Mammary epithelial cell (primary cell): Measurements from ENCODE around the gene DGKG.

Source experiments
- EZH2 ChIP-seq: IDR thresholded peaks from 2 replicates; pipeline ENCODE4 v1.6.1; 2012; ENCODE audit warnings: low read length, inconsistent platforms, borderline replicate concordance
- TF ChIP-seq, protein P1 (sequence below), 2 donors: IDR thresholded peaks in 1 of 2; conservative IDR thresholded peaks in 1 of 2; 2 replicates each; pipeline ENCODE4 v1.5.1; 2011 to 2012; ENCODE audit warnings: inconsistent platforms in 2 of 2, low read length in 2 of 2, mild to moderate bottlenecking in 2 of 2, control low read depth in 1 of 2, low read depth in 1 of 2; ENCODE audit not compliant: insufficient read depth in 1 of 2; ENCODE audit errors: extremely low read depth in 1 of 2

DNA sequence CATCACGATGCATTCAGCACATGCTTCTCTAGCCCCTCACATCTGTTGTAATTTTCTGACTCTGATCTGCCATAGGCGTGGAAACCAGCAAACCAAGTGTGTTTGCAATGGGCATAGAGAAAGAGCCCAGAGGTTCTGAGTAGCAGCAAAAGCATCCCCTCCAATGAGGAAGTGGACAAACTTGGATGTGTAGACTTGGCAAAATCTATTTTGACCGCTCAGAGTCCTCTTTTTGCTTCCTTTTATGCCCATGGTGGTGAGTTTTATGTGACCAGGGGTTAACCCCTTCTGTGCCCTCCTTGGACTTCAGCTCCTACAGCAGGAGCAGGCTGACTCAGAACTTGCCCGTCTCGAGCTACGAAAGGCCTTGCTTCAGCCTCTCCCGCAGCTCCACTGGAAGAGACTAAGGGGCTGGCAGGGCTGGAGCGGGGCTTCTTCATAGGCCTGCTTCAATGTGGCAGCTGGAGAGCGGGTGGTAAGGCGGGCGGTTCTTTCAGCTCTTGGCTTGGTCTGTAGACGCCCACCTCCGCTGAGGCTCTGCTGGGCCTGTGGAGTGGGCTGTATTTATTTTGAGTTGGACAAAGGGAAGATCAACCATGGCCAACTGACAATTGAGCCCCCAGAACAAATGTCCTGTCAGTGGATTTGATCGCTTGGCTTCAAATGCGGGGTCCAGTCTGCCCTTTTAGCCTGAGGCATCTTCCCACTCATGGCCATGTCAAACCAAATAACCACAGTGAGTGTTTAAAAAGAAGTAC is 246.6 kb downstream of the DGKG start:
- TF ChIP-seq, protein P1, sequence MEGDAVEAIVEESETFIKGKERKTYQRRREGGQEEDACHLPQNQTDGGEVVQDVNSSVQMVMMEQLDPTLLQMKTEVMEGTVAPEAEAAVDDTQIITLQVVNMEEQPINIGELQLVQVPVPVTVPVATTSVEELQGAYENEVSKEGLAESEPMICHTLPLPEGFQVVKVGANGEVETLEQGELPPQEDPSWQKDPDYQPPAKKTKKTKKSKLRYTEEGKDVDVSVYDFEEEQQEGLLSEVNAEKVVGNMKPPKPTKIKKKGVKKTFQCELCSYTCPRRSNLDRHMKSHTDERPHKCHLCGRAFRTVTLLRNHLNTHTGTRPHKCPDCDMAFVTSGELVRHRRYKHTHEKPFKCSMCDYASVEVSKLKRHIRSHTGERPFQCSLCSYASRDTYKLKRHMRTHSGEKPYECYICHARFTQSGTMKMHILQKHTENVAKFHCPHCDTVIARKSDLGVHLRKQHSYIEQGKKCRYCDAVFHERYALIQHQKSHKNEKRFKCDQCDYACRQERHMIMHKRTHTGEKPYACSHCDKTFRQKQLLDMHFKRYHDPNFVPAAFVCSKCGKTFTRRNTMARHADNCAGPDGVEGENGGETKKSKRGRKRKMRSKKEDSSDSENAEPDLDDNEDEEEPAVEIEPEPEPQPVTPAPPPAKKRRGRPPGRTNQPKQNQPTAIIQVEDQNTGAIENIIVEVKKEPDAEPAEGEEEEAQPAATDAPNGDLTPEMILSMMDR (conservative IDR thresholded peaks at IDR 0.05 in 1 of 2, IDR thresholded peaks at IDR 0.05 in 1 of 2; ENCODE audit: extremely low read depth in 1 of 2, insufficient read depth in 1 of 2, low read depth in 1 of 2, low read length in 2 of 2) = no peak
- no peak for TF ChIP-seq EZH2
